Measurements from ENCODE around the gene USP3. TPM values are rescaled to one million over a fixed set of nuclear protein-coding genes. Genes with fewer than 3 reads are reported as not detected.
A peak's percentile ranks its signal among the peaks of the same experiment; 100 is the strongest.

USP3 gene
- total RNA-seq: 10 to 100 TPM; 21.9 to 33.8 (median 24.8) TPM
- long read RNA-seq, partial matches to known transcripts: 3 of 3 reads
- long read RNA-seq, other reads (novel, unspliced or antisense): 0 of 3 reads

GRCh38 chr15:63504247-63504978 is at the start of gene USP3:
Gene USP3 (plus strand): TSS chr15:63504593. CDS start chr15:63504740, 147 bp downstream.
- peak within 1 kb of the TSS; percentile 69 to 80 (median 79) for H3K4me3 ChIP-seq
- intact Hi-C loops (cut with DNase I): no loop called here
- H3K27me3 ChIP-seq: no peaks in the 10 kb centered on the region
- peak; percentile 92 for TF ChIP-seq POLR2A (IDR thresholded peaks at IDR 0.05)
- TF ChIP-seq, protein P1, sequence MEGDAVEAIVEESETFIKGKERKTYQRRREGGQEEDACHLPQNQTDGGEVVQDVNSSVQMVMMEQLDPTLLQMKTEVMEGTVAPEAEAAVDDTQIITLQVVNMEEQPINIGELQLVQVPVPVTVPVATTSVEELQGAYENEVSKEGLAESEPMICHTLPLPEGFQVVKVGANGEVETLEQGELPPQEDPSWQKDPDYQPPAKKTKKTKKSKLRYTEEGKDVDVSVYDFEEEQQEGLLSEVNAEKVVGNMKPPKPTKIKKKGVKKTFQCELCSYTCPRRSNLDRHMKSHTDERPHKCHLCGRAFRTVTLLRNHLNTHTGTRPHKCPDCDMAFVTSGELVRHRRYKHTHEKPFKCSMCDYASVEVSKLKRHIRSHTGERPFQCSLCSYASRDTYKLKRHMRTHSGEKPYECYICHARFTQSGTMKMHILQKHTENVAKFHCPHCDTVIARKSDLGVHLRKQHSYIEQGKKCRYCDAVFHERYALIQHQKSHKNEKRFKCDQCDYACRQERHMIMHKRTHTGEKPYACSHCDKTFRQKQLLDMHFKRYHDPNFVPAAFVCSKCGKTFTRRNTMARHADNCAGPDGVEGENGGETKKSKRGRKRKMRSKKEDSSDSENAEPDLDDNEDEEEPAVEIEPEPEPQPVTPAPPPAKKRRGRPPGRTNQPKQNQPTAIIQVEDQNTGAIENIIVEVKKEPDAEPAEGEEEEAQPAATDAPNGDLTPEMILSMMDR (IDR thresholded peaks at IDR 0.05): peak; percentile 33 to 45 (median 34)
- WGBS (ENCODE audit: insufficient coverage, low coverage, low lambda C conversion rate, missing lambda C conversion rate): 0% methylated on average over 1 of the region's 88 CpGs
- ATAC-seq (peak; percentile 70 to 85 (median 78)), DNase-seq (peak; percentile 95 to 97 (median 97))
- peaks cover 0 to 2% (median 0%) of the 10 kb centered on the region in 4 donors for H3K9me3 ChIP-seq
- no peaks in the 10 kb centered on the region for H3K36me3 ChIP-seq
- H3K27ac ChIP-seq: peak within 1 kb of the TSS; percentile 96 to 100 (median 98)
- H3K4me1 ChIP-seq: peaks cover 3 to 72% (median 26%) of the 10 kb centered on the region in 4 donors

DNA sequence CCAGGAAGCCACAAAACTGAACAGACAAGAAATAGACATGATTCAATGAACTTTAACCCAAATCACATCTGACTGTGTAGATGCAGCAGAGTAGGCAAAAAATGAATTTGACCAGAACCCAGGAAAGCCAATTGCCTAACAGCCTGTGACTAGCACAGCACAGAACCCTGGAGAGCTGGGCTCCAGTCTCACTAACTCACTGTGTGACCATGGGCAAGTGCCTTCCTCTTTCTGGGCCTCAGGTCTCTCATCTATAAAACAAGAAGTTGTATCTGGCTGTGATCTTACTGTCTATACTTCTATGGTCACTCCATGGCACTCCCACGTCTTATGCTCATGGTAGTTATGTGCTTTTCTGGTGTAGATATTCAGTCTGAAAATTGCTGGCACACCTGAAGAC is 48.1 kb upstream of the USP3 start:
- Histone ChIP-seq H3K27me3 (no peaks in the 10 kb centered on the region), H3K4me3 (no peak overlapping the region), H3K27ac (no peak overlapping the region), H3K4me1 (no peaks in the 10 kb centered on the region), H3K36me3 (no peaks in the 10 kb centered on the region), H3K9me3 (no peaks in the 10 kb centered on the region)
- intact Hi-C loops (cut with DNase I): no loop called here
- peak; percentile 56 to 77 (median 64) for ATAC-seq
- no peak for TF ChIP-seq POLR2A (IDR thresholded peaks at IDR 0.05)
- TF ChIP-seq, protein P1 (IDR thresholded peaks at IDR 0.05): no peak
- DNase-seq: no peak
- 50% methylated on average over 1 of the region's 1 CpG for WGBS (ENCODE audit: insufficient coverage, low coverage, low lambda C conversion rate, missing lambda C conversion rate)

DNA sequence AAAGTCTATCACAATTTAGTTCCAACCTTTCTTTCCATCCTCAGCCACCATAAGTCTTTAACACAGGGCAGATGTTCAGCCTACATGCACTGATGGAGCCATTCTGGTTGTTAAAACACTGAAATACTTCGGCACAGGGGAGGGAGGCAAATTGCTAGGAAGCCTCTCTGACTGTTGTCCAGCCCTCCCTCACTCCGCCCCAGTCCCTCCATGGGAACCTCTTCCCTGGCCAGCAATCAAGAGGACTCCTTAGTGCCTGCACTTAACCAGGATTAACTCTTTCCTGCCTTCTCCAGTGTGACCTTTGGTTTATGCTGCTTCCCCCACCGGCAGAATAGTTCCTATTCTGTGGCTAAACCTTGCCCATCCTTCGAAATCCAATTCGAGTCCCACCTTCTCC is 47.0 kb upstream of the USP3 start:
- ATAC-seq: no peak
- Histone ChIP-seq H3K27ac (no peak overlapping the region), H3K36me3 (no peaks in the 10 kb centered on the region), H3K27me3 (no peaks in the 10 kb centered on the region), H3K4me1 (no peaks in the 10 kb centered on the region), H3K9me3 (no peaks in the 10 kb centered on the region), H3K4me3 (no peak overlapping the region)
- intact Hi-C loops (cut with DNase I): no loop called here
- no peak for DNase-seq
- WGBS (ENCODE audit: insufficient coverage, low coverage, low lambda C conversion rate, missing lambda C conversion rate): 77% methylated on average over 4 of the region's 5 CpGs
- no peak for TF ChIP-seq POLR2A (IDR thresholded peaks at IDR 0.05)
- TF ChIP-seq, protein P1 (IDR thresholded peaks at IDR 0.05): no peak

DNA sequence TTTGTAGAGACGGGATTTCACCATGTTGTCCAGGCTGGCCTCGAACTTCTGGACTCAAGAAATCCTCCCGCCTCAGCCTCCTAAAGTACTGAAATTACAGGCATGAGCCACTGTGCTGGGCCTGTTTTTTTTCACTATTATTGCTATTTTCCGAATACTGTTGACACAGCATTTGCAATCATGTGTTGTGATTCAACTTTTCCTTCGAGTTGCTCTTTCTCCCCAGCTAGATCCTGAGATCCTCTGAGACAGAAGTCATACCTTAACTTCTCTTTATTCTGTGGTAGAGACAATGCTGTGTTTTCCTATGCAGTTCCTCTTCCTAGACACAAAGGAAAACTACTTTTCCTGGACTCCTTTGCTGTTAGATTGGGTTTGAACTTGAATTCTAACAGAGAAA is 46.4 kb upstream of the USP3 start:
- Histone ChIP-seq H3K27me3 (no peaks in the 10 kb centered on the region), H3K4me3 (no peak overlapping the region), H3K36me3 (no peaks in the 10 kb centered on the region), H3K4me1 (no peaks in the 10 kb centered on the region), H3K9me3 (no peaks in the 10 kb centered on the region), H3K27ac (no peak overlapping the region)
- TF ChIP-seq, protein P1 (IDR thresholded peaks at IDR 0.05): no peak
- no peak for TF ChIP-seq POLR2A (IDR thresholded peaks at IDR 0.05)
- 92% methylated on average over 5 of the region's 5 CpGs for WGBS (ENCODE audit: insufficient coverage, low coverage, low lambda C conversion rate, missing lambda C conversion rate)
- ATAC-seq: no peak
- DNase-seq: no peak
- intact Hi-C loops (cut with DNase I): no loop called here
